Gastrocnemius medialis (tissue), 4 donors: ENCODE results near the gene NMT2.

Source experiments
- CTCF ChIP-seq, 5 experiments: fragments of 450-650 bp in 3 of 5; fragments of 200-600 bp in 2 of 5; sonication (generic) in 2 of 5; IDR thresholded peaks in 4 of 5; conservative IDR thresholded peaks in 1 of 5; 1 replicate in 4 of 5; 2 replicates in 1 of 5; pipeline ENCODE4 v1.5.1; 2016 to 2019; ENCODE audit warnings: antibody characterized with exemption in 5 of 5, mild to moderate bottlenecking in 3 of 5, moderate library complexity in 3 of 5
- POLR2A ChIP-seq, 2 donors: fragments of 450-650 bp; IDR thresholded peaks; one replicate each; pipeline ENCODE4 v1.6.1; 2017; ENCODE audit warnings: antibody characterized with exemption in 2 of 2, mild to moderate bottlenecking in 2 of 2, moderate library complexity in 2 of 2

GRCh38 chr10:15113766-15114165 is 54.7 kb downstream of the NMT2 start:
- TF ChIP-seq CTCF (IDR thresholded peaks at IDR 0.05 in 4 of 5, conservative IDR thresholded peaks at IDR 0.05 in 1 of 5) (no peak), POLR2A (IDR thresholded peaks at IDR 0.05) (no peak)
